ENCODE results near the gene EXOC3L4.

The EXOC3L4 gene

DNA sequence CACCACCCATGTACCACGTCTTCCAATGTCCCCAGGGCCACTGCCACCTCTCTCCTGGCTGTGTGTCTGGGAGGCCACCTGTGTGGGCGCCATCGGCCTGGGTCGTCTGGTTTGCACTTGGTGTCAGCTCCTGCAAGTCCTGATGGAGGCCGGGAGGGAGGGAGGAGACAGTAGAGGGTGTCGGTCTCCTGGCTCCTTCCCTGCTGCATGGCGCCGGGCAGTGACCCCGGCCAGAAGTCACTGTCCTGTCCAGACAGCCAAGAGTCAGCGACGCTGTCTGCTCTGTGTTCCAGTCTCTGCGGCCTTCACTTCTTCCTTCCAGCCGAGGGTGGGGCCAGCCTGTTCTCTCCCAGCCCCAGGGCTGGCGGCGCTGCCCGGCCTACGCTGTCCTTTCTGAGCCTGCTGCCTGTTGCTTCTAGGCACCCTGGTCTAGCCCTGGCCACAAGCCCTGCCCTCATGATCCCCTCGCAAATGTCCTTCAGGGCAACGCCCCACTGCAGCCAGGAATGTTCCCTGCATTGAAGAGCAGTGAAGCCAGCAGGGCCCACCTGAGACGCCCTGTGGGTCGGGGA lies 23.5 kb upstream of the EXOC3L4 start:
- DNase-seq (ENCODE audit: low read depth), result no peak

DNA sequence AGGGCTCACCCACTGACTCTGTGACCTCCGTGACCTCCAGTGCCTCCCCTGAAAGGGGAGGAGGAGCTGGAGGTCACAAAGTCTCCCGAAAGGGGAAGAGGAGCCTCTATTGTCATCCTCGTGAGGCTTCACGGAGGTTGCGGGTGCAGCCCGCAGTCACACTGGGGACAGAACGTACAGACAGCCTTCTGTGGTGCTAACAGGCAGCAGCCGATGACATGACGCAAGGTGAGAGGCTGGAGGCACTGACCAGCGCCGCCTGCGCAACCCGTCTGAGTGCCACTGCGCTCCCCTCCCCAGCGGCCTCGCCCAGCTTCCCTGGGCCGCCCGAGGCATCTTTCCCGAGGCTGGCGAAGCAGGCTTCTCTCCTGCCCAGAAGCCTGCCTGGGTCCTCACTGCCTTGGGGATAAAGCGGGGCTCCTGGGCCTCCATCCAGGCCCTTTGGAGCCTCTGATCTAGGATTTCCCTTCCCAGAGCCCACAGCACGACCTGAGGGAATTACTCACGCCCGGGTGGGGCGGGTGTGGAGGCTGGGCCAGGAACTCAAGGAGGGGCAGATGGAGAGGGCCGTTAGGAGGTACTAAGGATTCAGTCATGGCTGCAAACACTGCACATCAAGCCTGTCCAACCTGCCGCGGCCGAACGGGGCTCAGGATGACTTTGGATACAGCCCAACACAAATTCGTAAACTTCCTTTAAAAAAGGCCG lies 22.8 kb upstream of the EXOC3L4 start:
- no peak for DNase-seq (ENCODE audit: low read depth)

DNA sequence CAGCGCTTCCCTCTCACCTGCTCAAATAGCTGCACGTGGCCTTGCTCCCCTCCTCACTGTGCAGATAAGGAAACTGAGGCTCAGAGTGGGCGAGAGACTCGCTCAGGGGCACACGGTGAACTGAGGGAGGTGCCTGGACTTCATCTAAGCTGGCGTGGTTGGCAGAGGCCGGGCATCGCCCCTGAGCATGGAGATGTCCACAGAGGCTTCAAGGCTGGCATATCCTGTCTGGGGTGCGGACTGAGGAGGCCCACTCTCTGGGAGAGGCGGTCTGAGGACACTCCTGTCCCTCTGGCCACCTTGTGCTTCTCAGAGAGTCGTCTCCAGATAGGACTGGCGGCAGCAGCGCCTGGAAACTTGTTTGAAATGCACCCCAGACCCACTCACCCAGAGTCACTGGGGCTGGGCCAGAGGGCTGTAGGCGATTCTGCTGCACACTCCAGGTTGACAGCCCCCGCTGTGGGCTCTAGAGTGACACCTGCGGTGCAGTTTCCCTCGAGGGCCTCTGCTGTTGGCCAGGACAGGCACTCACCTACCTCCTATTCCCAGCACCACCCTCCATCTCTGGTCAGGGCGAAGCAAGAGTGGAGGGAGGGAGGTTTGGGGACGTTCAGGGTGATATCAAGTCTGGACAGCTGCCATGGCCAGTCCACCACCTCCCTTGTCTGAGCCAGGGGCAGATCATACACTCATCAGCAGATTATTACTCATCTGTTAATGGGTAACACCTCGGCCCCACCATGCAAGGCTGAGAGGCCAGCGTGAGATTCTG lies 21.7 kb upstream of the EXOC3L4 start:
- no peak for DNase-seq (ENCODE audit: low read depth)

DNA sequence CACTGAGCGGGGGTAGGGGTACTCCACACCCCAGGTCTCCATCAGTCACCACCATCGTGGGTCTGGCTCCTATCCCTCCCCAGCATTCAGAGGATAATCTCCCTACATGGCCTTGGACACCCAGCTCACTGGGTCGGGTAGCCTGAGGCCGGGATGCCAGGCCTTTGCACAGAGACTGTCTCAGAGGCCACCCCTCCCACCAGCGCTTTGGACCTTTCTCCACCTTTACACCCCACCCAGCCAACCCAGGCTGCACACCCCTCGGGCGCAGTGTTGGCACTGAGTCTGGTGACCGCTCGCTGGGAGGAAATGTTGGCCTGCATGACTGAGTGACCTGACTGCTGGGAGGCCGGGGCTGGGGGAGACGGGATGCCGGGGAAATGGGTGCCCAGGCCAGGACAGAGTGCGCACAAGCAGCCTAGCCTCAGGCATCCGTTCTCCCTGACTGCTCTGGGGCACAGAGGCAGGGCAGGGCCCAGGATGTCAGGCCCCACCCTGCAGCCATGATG lies 21.1 kb upstream of the EXOC3L4 start:
- no peak for DNase-seq (ENCODE audit: low read depth)

DNA sequence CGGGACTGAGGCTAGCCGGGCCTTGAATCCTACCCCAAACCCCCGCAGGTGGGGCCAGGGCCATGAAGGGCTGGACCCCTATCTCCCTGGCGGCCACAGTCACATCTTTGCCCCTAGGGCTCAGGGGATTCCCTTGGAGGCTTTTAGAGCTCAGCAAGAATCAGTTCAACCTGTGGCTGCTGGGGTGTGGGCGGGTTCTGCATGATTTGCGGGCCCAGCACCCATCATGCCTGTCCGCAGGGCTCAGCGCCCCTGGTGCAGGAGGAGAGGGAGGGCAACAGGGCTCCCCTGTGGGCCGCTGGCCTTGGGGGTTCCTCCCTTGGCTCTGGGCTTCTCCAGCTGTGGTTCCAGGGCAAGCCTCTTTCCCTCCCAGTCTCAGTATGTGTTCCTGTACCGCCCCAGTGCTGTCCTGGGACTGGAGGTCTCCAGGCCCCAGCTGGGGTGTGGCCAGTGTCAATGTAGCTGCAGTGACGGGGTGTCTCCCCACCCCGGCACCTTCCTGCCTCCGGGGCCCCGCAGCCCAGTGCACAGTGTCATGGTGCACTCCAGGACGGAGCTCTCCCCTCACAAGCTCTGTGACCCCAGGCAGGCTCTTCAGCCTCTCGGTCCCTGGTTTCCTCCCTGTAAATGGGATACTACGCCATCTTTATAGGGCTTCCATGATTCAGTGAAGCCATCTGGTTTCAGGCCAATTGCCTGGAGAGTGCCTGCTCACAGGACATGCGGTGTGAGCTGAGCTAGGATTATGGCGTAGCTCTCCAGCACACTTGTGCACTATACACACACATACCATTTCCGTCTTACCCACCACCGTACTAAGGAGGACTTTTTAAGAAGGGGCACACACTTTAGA lies 20.4 kb upstream of the EXOC3L4 start:
- DNase-seq (ENCODE audit: low read depth), result no peak

DNA sequence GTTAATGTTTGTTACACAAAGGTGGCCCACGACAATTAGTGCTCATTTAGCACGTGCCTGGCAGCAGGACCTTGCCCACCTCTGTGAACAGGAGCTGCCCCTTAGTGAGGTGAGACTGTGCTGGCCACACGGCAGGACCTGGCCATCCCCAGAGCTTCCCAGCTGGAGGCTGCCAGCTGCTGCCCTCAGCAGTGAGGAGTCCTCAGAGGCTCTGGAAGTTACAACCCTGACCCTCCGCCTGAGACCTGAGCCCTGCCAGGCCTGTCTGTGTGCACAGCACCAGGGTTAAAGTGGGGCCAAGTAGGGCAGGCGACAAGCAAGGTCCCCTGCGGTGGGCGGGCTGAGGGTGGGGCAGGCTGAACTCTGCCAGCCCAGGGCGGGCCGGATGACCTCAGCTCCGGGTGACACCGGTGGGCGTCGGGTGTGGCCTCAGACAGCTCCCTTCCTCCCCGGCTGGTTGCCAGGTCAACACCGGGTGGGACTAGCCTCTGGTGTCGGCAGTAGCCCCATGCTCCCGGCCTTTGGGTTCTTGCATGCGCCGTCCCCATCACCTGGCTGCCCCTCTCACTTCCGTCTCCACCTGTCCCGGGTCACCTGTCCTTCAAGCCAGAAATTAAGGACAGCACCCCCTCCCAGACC lies 19.7 kb upstream of the EXOC3L4 start:
- DNase-seq (ENCODE audit: low read depth), result no peak

DNA sequence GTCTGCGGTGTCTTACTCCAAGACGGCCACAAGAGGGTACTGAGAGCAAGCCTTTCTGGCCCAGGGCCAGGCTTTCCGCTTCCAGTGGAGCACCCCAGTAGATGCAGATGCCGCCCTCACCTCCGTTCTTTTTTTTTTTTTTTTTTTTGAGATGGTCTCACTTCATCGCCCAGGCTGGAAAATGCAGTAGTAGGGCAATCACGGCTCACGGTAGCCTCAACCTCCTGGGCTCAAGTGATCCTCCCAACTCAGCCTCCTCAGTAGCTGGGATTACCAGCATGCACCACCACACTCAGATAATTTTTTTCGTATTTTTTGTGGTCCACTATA lies 16.1 kb upstream of the EXOC3L4 start:
- DNase-seq (ENCODE audit: low read depth), result peak; percentile 73

DNA sequence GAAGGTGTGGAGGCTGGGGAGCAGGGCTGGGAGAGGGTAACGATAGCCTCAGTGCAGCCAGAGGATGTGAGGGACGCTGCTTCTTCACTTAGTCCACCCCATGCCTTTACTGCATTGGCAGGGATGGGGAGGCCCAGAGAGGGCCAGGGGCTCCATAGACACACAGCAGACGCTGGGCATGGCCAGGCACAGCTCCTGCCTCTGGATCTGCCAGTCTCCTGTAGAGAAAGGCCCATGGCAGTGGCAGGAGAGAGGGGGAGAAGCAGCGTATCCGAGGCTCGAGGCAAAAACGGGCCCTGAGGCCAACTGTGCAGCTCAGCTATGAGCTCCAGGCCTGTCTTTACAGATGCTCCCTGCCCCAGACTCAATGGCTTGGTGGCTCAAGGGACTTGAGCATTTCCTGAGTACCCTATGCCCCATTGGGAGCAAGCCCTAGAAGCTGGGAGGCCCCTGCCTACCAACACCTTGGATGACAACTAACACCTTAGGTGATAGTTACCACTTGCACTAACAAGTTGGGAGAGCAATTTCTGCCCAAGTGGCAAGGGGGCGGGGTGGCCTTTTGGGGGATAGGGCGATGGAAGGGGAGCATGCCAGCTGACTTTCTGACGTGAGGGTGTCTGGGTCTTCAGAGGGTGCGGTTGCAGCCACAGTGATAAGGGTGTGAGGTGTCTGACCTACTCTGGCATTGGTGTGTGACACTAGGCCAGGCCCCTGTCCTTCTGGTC lies 15.5 kb upstream of the EXOC3L4 start:
- DNase-seq (ENCODE audit: low read depth), result no peak

DNA sequence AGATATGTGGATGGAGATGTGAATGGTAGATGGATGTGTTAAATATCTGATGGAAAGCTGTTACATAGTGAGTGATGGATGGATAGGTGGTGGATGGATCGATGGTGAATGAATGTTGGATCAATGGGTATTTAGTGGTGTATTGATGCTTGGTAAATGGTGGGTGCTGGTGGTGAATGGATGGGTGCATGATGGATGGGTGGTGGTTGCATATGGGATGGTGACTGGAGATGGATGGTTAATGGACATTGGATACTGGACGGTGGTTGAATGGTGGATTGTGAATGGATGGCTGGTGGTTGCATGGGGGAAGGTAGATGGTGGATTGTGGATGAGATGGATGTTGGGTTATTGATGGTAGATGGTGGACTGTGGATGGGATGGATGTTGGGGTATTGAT lies 12.6 kb upstream of the EXOC3L4 start:
- DNase-seq (ENCODE audit: low read depth), result no peak

DNA sequence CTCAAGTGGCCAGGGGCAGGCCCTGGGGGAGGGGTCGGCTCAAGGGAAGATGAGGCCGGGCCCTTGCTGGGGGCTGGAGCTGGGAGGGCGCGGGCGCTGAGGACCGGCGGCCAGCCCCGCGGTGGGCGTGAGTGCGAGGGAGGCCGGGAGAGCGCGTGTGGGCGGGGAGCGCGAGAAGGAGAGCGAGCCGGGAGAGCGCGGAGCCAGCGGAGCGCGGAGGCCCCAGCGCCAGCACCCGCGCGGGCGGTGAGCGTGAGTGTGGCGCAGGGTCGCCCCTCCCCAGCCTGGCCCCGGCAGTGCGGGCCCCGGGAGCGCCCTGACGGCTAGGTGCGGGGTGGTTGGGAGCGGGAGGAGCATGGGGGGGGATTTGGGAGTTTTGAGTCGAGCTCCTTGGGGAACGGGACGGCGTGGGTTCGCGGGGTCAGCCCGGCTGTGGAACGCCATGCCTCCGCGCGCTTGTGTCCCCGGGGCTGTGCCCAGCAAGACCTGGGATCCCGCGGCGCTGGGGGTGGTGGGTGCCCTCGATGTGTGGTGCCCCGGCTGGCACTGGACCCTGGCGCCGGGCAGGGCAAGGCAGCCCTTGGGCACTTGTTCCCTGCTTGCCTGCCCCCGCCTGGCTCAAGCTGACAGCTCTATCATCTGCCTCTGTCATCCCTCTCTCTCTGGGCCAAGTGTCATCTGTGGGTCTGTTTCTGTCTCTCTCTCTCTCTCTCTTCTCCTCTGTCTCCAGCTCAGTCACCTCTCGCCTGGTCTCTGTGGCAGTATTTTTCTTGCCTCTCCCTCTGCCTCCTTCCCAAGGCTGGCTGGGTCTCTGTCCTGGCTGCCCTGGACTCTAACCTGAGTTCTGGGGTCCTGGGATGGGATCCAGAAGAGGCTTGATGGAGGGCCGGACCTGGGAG lies 10.3 kb upstream of the EXOC3L4 start, which contains the start of gene LBHD2:
Gene LBHD2 (plus strand): TSS at position 190 of the 899 bp plus-strand sequence. CDS start 1,803 bp downstream, outside the sequence.
- DNase-seq (ENCODE audit: low read depth), result no peak

DNA sequence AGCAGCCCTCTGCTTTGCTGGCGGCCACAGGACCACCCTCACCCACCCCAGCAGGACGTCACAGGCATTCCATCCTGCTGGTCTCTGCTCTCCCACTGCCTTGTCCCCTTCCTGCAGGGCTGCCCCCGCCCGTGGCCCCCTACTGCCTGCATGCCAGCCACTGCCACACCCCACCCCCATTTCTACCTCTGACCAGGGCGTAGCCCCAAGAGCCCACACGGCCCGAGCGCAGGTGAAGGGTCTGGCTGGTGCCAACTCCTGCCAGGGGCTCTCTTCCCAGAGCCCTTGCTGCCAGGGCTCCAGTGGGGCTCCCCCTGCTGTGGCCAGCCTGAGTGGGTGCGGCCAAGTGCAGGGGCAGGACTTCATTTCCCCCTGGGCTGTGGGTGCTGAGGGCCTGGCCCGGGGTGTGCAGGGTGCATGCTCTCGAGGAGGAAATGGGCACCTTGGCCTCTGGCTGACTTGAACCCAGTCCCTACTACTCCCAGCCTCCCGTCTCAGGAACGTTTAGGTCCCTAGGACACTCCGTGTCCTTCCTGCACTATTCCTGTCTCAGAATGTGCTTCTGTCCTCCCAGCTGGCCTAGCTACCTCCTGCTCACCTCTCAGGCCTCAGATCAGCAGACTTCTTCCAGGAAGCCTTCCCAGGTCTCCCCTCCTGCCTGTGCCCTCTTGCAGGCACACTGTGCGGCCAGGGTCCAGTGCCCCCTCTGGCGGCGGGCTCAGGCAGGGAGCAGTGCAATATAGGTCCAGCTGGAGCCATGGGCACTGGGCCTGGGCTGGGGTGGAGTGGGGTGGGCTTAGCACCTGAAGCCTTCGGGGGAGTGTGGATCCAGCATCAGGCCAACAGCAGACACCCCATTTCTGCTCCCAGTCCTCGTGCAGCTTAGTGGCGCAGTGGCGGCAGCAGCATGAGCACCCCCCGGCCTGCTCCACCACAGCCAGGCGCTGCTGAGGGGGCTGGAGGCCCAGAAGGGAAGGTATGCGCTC lies 9.1 kb upstream of the EXOC3L4 start:
- DNase-seq (ENCODE audit: low read depth), result no peak

DNA sequence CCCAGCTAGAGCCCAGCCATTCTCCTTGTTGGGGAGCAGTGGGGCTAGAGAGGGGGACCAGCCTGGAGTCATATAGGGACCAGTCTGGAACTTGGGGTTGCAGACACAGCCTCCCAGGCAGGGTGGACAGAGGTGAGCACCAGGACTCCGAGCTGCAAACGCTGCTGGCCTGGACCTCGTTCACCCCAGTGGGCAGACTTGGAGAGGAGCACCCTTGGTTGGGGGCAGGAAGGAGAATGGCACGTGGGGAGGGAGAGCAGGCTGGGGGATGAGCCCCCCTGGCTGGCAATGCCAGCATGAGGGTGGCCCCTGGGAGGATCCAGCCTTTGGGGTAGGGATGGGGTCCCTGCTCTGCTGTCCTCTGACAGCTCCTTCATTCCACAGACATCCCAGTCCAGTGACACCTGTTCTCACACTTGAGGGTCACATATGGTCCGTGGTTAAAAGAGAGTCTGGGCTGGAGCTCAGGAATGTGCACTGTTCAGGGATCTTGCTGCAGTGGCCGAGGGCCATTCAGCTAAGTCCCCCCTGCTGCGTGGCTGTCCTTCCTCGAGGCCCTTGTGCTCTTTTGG lies 7.7 kb upstream of the EXOC3L4 start:
- no peak for DNase-seq (ENCODE audit: low read depth)

DNA sequence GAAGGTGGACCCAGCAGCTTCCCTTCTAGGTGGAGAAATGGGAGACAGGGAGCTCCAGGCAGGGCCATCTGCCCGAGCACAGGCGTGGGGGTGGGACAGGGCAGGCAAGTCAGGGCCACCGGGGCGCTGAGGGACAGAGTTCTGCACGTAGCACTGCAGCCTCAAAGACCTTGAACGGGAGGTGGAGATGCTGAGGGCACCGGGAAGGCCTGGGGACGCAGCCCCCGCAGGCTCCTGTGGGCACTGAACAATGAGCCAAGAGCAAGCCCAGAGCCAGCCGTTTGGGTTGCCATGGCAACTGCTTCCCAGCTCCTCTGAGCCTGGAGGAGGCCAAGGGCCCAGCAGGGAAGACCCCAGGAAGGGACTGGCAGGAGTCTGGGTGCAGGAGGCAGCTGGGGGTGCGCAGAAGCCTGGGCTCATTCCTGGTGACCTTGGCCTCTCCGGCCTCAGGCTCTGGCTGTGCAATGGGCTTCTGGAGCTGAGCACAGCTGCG lies 7.1 kb upstream of the EXOC3L4 start:
- DNase-seq (ENCODE audit: low read depth), result no peak

DNA sequence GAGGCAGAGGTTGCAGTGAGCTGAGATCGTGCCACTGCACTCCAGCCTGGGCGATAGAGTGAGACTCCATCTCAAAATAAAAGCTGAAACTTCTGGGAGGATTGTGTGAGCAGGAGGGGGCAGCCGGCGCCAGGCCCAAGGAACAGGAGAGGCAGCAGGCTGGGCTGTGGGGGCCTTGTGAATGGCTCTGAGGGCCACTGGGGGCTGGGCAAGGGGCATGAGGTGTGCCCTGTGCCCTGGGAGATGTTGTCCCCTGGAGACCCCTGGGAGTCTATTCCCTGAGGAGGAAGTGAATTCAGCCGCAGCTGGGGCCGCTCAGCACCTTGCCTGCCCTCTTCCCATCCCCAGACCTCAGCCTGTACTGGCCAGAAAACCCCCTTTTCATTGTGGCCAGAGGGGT lies 5.6 kb upstream of the EXOC3L4 start:
- no peak for DNase-seq (ENCODE audit: low read depth)

DNA sequence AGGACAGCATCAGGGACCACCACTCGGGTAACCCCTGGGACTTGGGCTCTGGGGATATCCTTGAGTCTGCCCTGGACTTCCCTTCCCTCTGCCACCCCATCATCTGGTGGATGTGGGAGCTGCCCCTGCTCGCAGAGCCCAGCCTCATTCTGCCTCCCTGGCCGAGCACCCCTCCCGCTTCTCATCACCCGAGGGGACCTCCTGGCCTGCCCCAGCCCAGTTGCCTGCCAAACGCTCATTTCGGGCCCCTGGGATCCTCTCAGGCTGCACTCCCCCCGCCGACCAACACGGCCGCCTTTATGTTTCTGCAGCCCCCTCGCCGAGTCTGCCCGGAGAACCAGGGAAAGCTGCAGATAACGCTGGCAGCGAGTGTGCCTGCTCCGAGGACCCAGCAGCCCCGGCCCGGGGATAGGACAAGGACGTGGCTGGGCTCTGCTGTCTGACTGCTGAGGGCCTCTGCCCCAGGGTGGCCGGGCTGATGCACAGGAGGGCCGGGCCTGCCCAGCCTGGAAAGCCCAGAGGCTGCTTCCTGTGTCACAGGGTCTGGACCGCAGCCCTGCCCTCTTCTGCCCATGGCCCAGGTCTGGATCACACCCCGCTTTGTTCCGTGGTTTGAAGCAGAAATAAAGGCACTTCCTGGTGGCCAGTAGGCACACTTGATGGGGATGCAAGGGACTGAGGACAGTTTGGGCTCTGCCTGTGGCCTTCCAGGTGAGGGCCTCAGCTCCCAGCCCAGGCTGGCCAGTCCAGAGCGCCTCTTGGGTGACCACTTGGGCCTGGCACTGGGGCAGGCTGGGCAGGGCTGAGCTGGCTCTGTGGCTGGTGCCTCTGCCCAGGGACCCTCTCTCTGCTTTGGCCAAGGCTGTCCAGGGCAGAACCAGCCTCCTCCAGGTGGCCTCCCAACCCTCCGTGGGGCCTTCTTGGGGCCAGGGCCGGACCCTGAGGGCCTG lies 4.9 kb upstream of the EXOC3L4 start:
- DNase-seq (ENCODE audit: low read depth), result no peak

DNA sequence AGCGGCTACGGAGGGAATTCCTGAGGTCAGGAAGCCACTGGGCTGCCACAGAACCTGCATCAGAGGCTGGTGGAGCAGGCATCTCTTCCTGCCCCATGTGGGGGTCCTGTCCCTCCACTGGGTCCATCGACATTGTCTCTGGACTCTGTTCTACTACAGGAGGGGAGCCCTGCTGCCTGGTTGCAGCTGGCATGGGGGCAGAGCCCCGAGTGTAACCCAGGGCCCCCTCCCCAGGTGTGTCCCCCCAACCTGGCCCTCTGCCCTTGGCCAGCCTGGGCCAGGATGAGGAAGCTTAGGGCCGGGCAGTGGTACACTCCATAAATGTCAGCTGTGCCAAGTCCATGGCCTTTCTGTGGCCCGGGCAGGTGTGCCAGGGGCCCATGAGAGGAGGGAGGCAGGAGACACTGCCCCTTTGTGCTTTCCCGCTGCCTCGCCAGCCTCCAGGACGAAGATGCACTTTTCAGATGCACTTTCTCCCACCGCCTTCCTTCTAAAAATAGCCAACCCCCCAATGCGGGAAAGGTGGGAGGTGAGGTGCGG lies 4.0 kb upstream of the EXOC3L4 start:
- DNase-seq (ENCODE audit: low read depth), result no peak

Data from T follicular helper cell (primary cell).